Skeletal muscle cell (primary cell): ENCODE measurements around the gene GABRD.
A peak's percentile ranks its signal among the peaks of the same experiment; 100 is the strongest.

Experiments used
- DNase-seq: peaks from one replicate; pipeline ENCODE4 v3.0.0-alpha.2; 2010; ENCODE audit warnings: low read depth
- H3K4me3 ChIP-seq: 2 replicates; pipeline ENCODE4 v1.5.1; 2011; ENCODE audit warnings: low read depth, mild to moderate bottlenecking, control low read depth, low read length, moderate library complexity

Gene GABRD

GRCh38 chr1:1982379-1983232 is 36.5 kb upstream of the GABRD start:
- DNase-seq, result no peak
- no peak overlapping the region for H3K4me3 ChIP-seq

GRCh38 chr1:1984560-1985070 is 34.5 kb upstream of the GABRD start:
- no peak for DNase-seq
- H3K4me3 ChIP-seq, result no peak overlapping the region

DNA sequence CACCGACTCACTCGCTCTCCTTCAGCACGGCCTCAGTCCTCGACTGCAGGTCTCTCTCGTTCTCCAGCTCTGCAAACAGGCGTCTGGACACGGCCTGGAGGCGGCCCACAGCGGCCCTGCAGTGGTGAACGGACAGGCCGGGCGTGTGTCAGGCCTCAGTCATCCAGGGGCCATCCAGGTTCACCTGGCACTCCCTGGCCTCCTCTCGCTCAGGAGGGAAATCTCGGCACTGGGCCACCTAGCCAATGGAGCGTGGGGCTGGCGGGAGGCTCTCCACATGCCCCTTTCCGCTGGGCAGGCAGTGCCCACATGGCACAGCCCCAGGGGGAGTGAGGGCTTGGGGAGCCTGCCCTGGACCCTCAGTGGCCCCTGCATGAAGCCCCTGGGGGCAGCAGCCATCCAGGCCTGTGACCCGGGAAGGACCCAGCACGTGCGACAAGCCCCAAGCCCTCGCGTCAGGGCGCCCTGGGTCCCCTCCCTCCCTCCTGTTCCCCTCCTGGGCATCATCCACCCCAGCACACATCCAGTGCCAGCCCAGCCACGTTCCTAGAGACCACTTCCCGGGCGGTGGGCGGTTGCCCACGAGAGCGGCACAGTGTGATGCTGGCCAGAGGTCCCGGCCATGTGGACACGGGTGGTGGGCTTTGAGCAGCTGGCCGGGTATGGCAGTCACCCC is 33.6 kb upstream of the GABRD start:
- DNase-seq, result no peak
- no peak overlapping the region for H3K4me3 ChIP-seq

DNA sequence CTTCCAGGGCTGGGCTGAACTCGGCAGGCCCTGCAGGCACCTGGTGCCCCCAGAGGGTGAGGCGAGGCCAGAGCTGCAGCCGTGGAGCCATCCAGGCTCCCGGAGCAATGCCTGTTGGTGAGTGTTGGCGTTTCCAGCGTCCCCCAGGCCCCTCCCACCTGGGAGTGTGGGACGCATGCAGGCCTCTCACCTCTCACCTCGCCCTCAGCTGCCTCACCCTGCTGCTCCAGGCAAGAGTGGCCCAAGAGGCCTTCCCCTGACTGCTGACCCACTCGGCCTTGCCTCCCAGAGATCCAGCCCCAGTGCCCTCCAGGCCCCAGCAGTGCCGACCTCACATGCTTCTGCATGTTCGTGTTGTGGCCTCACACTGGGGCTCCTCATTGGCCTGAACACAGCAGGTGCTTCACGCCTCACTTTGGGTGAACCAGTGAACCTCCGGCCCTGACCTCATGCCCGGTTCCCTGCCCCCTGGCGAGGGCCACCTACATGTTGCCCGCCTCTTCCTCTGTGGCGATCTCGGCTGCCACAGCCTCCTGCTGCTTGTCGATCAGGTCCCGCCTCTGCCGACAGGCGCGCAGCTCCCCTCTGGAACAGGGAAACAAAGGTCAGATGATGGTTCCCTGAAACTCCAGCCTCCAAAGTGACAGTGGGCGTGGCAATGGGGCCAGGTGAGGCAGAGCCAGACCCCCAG is 32.5 kb upstream of the GABRD start:
- no peak overlapping the region for H3K4me3 ChIP-seq
- DNase-seq, result no peak

DNA sequence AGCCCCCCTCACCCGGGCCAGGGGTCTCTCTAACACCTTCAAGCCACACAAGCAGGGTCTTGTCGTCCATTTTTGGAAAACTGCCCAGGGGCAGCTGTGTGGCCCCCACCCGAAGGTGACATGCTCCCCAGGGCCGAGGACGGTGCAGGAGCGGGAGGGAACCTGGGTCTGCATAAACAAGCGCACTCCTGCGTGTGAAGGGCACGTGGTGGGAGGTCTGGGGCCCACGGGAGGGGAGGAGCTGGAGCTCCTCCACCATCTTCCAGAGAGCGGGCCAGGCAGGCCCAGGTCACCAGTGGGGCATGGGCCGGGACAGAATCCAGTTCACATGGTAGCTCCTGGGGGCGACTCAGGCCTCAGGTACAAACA is 32.0 kb upstream of the GABRD start:
- H3K4me3 ChIP-seq, result no peak overlapping the region
- no peak for DNase-seq

DNA sequence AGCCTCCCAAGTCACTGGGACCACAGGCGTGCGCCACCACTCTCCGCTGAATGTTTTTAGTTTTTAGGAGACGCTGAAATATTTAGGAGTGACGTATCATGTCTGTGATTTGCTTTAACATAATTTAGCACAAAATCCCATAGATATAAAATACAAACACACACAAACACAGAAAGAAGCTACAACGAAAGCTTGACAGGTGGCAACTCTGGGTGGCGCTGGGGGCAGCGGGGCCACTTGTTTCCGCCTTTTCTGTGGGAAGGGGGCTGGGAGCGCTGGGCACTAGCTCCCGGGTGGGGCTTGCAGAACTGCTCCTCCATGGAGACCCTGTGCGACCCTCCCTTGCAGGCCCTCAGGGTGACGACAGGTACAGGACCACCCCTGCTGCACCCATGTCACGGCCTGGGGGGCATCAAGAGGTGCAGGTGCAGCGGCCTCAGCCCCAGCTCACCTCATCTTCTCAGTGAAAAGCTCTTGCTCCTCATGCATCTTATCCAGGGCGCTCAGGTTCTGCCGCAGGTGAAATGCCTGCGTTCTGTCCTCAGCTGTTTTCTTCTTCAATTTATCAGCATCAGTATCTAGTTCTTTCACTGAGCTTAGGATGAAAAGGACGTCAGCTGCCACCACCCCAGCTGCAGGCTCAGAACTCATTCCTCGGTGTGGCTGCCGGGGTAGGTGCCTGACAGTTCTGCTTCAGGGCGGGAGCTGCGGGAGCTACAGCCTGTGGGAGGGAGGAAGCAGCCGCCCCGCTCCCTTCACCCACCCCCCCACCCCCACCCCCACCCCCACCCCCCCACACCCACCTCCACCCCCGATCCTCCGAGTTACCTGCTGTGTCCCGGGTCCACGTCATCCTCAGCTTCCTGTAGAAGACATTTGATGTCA is 30.8 kb upstream of the GABRD start:
- no peak overlapping the region for H3K4me3 ChIP-seq
- no peak for DNase-seq

- DNase-seq, result no peak
Measured at GRCh38 chr1:1989102-1989542, 30.0 kb upstream of the GABRD start.

GRCh38 chr1:1989789-1990188 is 29.4 kb upstream of the GABRD start:
- no peak overlapping the region for H3K4me3 ChIP-seq
- DNase-seq, result no peak

More at GRCh38 chr1:1989102-1989542, 30.0 kb upstream of the GABRD start:
- H3K4me3 ChIP-seq, result no peak overlapping the region

GRCh38 chr1:1990222-1990621 is 28.9 kb upstream of the GABRD start:
- no peak for DNase-seq
- H3K4me3 ChIP-seq, result no peak overlapping the region

GRCh38 chr1:1994536-1994935 is 24.6 kb upstream of the GABRD start:
- DNase-seq, result no peak
- H3K4me3 ChIP-seq, result no peak overlapping the region

DNA sequence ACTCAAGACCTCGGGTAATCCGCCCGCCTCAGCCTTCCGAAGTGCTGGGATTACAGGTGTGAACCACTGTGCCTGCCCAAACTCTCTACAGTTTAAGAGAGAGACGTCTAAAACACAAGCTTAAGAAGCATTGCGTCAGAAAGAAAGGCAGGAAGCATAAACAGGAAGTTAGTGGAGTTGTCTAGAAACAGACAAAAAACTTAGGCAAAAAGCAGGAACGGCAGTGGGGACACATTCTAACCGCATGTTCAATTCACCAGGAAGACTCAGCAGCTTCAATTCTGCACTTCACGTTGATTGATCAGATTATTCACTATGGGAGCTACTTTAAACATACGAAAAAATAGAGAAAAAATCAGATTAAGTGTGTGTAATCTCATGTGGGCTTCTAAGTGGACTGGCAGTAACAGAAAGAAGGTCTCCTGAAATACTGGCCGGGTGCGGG is 22.9 kb upstream of the GABRD start:
- H3K4me3 ChIP-seq, result no peak overlapping the region
- DNase-seq, result no peak

GRCh38 chr1:1997576-1997975 is 21.6 kb upstream of the GABRD start:
- no peak overlapping the region for H3K4me3 ChIP-seq
- no peak for DNase-seq

- no peak overlapping the region for H3K4me3 ChIP-seq
- no peak for DNase-seq
Measured at GRCh38 chr1:2000432-2000831, 18.7 kb upstream of the GABRD start.

GRCh38 chr1:2000850-2001249 is 18.3 kb upstream of the GABRD start:
- H3K4me3 ChIP-seq, result no peak overlapping the region

DNA sequence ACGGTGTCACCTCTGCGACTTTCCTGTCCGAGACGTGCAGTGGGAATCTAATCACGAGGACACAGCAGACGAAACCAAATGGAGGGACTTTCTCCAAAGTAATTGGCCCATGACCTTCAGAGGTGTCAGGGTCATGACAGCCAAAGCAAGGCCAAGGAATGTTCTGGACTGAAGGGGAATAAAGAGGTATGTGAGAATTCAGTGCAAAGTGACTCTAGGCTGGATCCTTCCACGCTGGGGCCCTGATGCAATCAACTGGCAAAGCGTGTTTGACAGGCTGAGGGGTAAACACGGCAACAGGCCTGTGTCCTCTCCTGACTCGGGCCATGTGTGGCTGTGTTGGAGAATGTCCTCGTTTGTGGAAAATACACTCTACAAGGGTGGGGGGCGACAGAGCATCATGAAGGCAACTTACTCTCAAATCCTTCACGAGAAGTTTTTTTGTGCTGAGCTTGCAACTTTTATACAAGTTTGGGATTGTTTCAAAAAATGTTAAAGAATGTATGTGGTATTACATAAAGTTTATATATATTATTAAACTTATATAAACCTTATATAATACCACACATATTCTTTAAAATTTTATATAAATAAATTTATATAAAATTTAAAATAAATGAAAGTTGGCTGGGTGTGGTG is 17.3 kb upstream of the GABRD start:
- DNase-seq, result no peak
- H3K4me3 ChIP-seq, result no peak overlapping the region

More at GRCh38 chr1:2000850-2001249, 18.3 kb upstream of the GABRD start:
- no peak for DNase-seq

DNA sequence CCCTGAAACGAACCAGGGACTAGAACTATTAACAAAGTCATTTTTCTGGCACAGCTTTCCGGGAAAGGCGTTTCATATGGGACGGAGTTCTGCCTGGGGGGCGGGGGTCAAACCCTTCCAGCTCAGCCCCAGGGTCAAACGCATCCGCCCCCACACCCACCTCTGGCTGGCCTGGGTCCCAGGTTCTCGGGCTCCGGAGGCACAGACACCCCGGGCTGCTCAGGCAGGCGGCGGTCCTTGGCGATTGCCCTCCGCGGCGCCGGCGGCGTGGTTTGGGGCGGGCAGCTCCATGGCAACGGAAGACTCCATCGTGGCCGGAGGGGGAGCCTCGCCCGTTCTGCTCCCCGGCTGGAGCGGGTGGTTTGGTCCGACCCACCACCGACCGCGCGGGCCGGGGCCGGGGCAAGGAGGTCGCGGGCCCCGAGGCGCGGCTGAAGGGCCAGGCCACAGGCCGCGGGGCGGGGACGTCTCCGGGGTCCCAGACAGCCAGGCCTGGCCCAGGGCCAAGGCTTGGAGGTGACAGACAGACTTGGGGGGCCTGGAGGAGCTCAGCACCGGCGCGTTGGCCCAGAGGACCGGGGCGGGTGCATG is 15.5 kb upstream of the GABRD start, which contains the start of gene CFAP74:
TSS of gene CFAP74 (minus strand) at position 246 of the 591 bp plus-strand sequence. CDS start 12,830 bp downstream, outside the sequence.
- H3K4me3 ChIP-seq, result peak within 1 kb of the TSS; percentile 11
- DNase-seq, result peak; percentile 3

- no peak for DNase-seq
- H3K4me3 ChIP-seq, result no peak overlapping the region
Measured at GRCh38 chr1:2004856-2005255, 14.3 kb upstream of the GABRD start.
